ENCODE results near the gene LBH. TPM values are rescaled to one million over a fixed set of nuclear protein-coding genes. Genes with fewer than 3 reads are reported as not detected.

LBH gene
- total and polyA plus RNA-seq, 12 donors, result 35.9 to 204 (median 149) TPM

- TF ChIP-seq CTCF (IDR thresholded peaks at IDR 0.05), result no peak
- DNase-seq, result no peak
- Histone ChIP-seq H3K4me1 (peaks cover 17 to 66% (median 50%) of the 10 kb centered on the region in 9 donors), H3K27ac (peak overlapping the region in 1 of 10 donors; percentile 31), H3K27me3 (no peaks in the 10 kb centered on the region), H3K4me3 (no peak overlapping the region), H3K9me3 (peaks cover 0 to 14% (median 7%) of the 10 kb centered on the region in 11 donors), H3K36me3 (peaks cover 0 to 50% (median 31%) of the 10 kb centered on the region in 9 donors)
- intact Hi-C loops (cut with DNase I), result no loop called here
- no peak for ATAC-seq
- 60 to 73% methylated on average over 17 of the region's 17 CpGs for WGBS, 2 donors
These were observed 26.2 kb downstream of the LBH start for GRCh38 chr2:30257266-30258214.

GRCh38 chr2:30259071-30259470 is 27.7 kb downstream of the LBH start:
- ATAC-seq (no peak), DNase-seq (no peak)
- intact Hi-C loops (cut with DNase I), result no loop called here
- peaks cover 0 to 50% (median 31%) of the 10 kb centered on the region in 9 donors for H3K36me3 ChIP-seq
- no peaks in the 10 kb centered on the region for H3K27me3 ChIP-seq
- WGBS, 2 donors, result 81 to 82% methylated on average over 16 of the region's 16 CpGs
- no peak overlapping the region for H3K27ac ChIP-seq
- H3K9me3 ChIP-seq, result peaks cover 0 to 19% (median 7%) of the 10 kb centered on the region in 11 donors
- H3K4me1 ChIP-seq, result peaks cover 7 to 51% (median 35%) of the 10 kb centered on the region in 9 donors
- TF ChIP-seq CTCF (IDR thresholded peaks at IDR 0.05), result no peak
- no peak overlapping the region for H3K4me3 ChIP-seq

GRCh38 chr2:30259827-30260679 is 28.7 kb downstream of the LBH start:
- TF ChIP-seq CTCF (IDR thresholded peaks at IDR 0.05), result no peak
- H3K27ac ChIP-seq, result no peak overlapping the region
- WGBS, 2 donors, result 71% methylated on average over 3 of the region's 3 CpGs
- no peak overlapping the region for H3K4me3 ChIP-seq
- intact Hi-C loops (cut with DNase I), result no loop called here
- DNase-seq (no peak), ATAC-seq (no peak)
- no peaks in the 10 kb centered on the region for H3K27me3 ChIP-seq
- peaks cover 0 to 25% (median 7%) of the 10 kb centered on the region in 11 donors for H3K9me3 ChIP-seq
- peaks cover 0 to 50% (median 31%) of the 10 kb centered on the region in 9 donors for H3K36me3 ChIP-seq
- peaks cover 5 to 41% (median 25%) of the 10 kb centered on the region in 9 donors for H3K4me1 ChIP-seq

- ATAC-seq, result no peak
- H3K36me3 ChIP-seq, result peaks cover 0 to 47% (median 31%) of the 10 kb centered on the region in 9 donors
- intact Hi-C loops (cut with DNase I), result no loop called here
These were observed 29.6 kb downstream of the LBH start for GRCh38 chr2:30260941-30261340.

More at GRCh38 chr2:30260941-30261340, 29.6 kb downstream of the LBH start:
- TF ChIP-seq CTCF (IDR thresholded peaks at IDR 0.05), result no peak
- no peak overlapping the region for H3K4me3 ChIP-seq
- no peak overlapping the region for H3K27ac ChIP-seq
- WGBS, 2 donors, result 72 to 75% methylated on average over 2 of the region's 2 CpGs
- H3K9me3 ChIP-seq, result peaks cover 0 to 30% (median 7%) of the 10 kb centered on the region in 11 donors
- H3K4me1 ChIP-seq, result peaks cover 0 to 37% (median 20%) of the 10 kb centered on the region in 9 donors
- DNase-seq, result no peak
- H3K27me3 ChIP-seq, result no peaks in the 10 kb centered on the region
